ENCODE data around the gene CLEC4C.

DNA sequence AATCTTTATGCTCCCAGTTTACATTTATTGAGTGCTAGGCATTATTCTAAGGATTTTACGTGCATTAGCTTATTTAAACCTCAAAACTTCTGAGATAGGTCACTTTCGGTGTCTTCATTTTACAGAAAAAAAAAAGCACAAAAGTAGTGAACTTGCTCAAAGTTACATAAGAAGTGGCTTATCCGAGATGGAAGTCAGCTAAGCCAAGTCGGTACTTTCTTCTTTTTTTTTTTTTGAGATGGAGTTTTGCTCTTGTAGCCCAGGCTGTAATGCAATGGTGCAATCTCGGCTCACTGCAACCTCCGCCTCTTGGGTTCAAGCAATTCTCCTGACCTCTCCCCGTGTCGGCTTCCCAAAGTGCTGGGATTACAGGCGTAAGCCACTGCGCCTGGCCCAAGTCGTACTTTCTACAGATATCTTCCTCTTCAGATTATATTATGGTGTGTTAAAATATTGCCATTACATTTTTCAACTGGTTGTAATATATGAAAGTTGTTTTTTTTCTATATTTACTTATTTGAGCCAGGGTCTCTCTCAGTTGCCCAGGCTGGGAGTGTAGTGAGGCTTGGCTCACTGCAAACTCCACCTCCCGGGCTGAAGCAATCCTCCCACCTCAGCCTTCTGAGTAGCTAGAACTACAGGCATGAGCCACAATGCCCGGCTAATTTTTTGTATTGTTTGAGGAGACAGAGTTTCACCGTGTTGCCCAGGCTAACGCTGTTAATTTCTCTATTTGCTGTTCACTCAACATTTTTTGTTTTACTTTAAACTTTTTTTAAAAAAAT lies 27.0 kb downstream of the CLEC4C start:
- TF ChIP-seq MYC (CRISPR knock-in tag; IDR thresholded peaks at IDR 0.05; ENCODE audit: borderline replicate concordance) (no peak), POLR2AphosphoS2 (IDR thresholded peaks at IDR 0.05; ENCODE audit: low read depth, low read length) (no peak), SIX1 (CRISPR knock-in tag; IDR thresholded peaks at IDR 0.05; ENCODE audit: borderline replicate concordance) (no peak), ATF7 (IDR thresholded peaks at IDR 0.05) (no peak), ATF7 (CRISPR knock-in tag; IDR thresholded peaks at IDR 0.05) (no peak), MXI1 (IDR thresholded peaks at IDR 0.05; ENCODE audit: borderline replicate concordance, low read depth, low read length) (no peak), DNMT3B (CRISPR knock-in tag; conservative IDR thresholded peaks at IDR 0.05) (no peak), POLR2A (IDR thresholded peaks at IDR 0.05; ENCODE audit: insufficient read depth in 1 of 2, low read depth in 2 of 2, low read length in 2 of 2) (no peak), HMG20B (CRISPR knock-in tag; conservative IDR thresholded peaks at IDR 0.05) (no peak), ZSCAN21 (CRISPR knock-in tag; IDR thresholded peaks at IDR 0.05; ENCODE audit: borderline replicate concordance) (no peak), BHLHE40 (IDR thresholded peaks at IDR 0.05; ENCODE audit: low read length) (no peak)
- TF ChIP-seq, protein P1, sequence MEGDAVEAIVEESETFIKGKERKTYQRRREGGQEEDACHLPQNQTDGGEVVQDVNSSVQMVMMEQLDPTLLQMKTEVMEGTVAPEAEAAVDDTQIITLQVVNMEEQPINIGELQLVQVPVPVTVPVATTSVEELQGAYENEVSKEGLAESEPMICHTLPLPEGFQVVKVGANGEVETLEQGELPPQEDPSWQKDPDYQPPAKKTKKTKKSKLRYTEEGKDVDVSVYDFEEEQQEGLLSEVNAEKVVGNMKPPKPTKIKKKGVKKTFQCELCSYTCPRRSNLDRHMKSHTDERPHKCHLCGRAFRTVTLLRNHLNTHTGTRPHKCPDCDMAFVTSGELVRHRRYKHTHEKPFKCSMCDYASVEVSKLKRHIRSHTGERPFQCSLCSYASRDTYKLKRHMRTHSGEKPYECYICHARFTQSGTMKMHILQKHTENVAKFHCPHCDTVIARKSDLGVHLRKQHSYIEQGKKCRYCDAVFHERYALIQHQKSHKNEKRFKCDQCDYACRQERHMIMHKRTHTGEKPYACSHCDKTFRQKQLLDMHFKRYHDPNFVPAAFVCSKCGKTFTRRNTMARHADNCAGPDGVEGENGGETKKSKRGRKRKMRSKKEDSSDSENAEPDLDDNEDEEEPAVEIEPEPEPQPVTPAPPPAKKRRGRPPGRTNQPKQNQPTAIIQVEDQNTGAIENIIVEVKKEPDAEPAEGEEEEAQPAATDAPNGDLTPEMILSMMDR (CRISPR knock-in tag; IDR thresholded peaks at IDR 0.05), result no peak

All from HepG2 (cell line).